Measurements from ENCODE around the gene AFF1.
A peak's percentile ranks its signal among the peaks of the same experiment; 100 is the strongest.

Gene AFF1

GRCh38 chr4:87120010-87120409, 185.2 kb downstream of the AFF1 start:
- in situ Hi-C loops (cut with MboI; ENCODE audit: low sequenced_read_pairs, unreplicated experiment), result no loop called here
- no peak for TF ChIP-seq CTCF (IDR thresholded peaks at IDR 0.05; ENCODE audit: borderline replicate concordance, control extremely low read depth, extremely low read depth, insufficient read depth, missing control alignments)
- DNase-seq (ENCODE audit: low spot score), result peak; percentile 32

- in situ Hi-C loops (cut with MboI; ENCODE audit: low sequenced_read_pairs, unreplicated experiment), result no loop called here
- TF ChIP-seq CTCF (IDR thresholded peaks at IDR 0.05; ENCODE audit: borderline replicate concordance, control extremely low read depth, extremely low read depth, insufficient read depth, missing control alignments), result no peak
- DNase-seq (ENCODE audit: low spot score), result no peak
Observed at GRCh38 chr4:87120411-87121162, 185.8 kb downstream of the AFF1 start.

GRCh38 chr4:87121341-87122065, 186.7 kb downstream of the AFF1 start:
- no peak for TF ChIP-seq CTCF (IDR thresholded peaks at IDR 0.05; ENCODE audit: borderline replicate concordance, control extremely low read depth, extremely low read depth, insufficient read depth, missing control alignments)
- no peak for DNase-seq (ENCODE audit: low spot score)
- in situ Hi-C loops (cut with MboI; ENCODE audit: low sequenced_read_pairs, unreplicated experiment), result no loop called here

- TF ChIP-seq CTCF (IDR thresholded peaks at IDR 0.05; ENCODE audit: borderline replicate concordance, control extremely low read depth, extremely low read depth, insufficient read depth, missing control alignments), result no peak
- no peak for DNase-seq (ENCODE audit: low spot score)
- in situ Hi-C loops (cut with MboI; ENCODE audit: low sequenced_read_pairs, unreplicated experiment), result no loop called here
Observed at GRCh38 chr4:87122252-87122651, 187.4 kb downstream of the AFF1 start.

- no peak for TF ChIP-seq CTCF (IDR thresholded peaks at IDR 0.05; ENCODE audit: borderline replicate concordance, control extremely low read depth, extremely low read depth, insufficient read depth, missing control alignments)
- in situ Hi-C loops (cut with MboI; ENCODE audit: low sequenced_read_pairs, unreplicated experiment), result no loop called here
- DNase-seq (ENCODE audit: low spot score), result no peak
Observed at GRCh38 chr4:87126056-87126455, 191.2 kb downstream of the AFF1 start.

- no peak for DNase-seq (ENCODE audit: low spot score)
- in situ Hi-C loops (cut with MboI; ENCODE audit: low sequenced_read_pairs, unreplicated experiment), result no loop called here
- no peak for TF ChIP-seq CTCF (IDR thresholded peaks at IDR 0.05; ENCODE audit: borderline replicate concordance, control extremely low read depth, extremely low read depth, insufficient read depth, missing control alignments)
Observed at GRCh38 chr4:87128006-87128705, 193.3 kb downstream of the AFF1 start.
